ENCODE results near the gene SOX18. TPM values are rescaled to one million over a fixed set of nuclear protein-coding genes. Genes with fewer than 3 reads are reported as not detected.

Gene SOX18
- total and polyA plus RNA-seq, 2 of the 13 experiments (the other 11 are each of a cell fraction or from before 2014, with no cell fraction given), result 1.6 to 1.9 TPM

DNA sequence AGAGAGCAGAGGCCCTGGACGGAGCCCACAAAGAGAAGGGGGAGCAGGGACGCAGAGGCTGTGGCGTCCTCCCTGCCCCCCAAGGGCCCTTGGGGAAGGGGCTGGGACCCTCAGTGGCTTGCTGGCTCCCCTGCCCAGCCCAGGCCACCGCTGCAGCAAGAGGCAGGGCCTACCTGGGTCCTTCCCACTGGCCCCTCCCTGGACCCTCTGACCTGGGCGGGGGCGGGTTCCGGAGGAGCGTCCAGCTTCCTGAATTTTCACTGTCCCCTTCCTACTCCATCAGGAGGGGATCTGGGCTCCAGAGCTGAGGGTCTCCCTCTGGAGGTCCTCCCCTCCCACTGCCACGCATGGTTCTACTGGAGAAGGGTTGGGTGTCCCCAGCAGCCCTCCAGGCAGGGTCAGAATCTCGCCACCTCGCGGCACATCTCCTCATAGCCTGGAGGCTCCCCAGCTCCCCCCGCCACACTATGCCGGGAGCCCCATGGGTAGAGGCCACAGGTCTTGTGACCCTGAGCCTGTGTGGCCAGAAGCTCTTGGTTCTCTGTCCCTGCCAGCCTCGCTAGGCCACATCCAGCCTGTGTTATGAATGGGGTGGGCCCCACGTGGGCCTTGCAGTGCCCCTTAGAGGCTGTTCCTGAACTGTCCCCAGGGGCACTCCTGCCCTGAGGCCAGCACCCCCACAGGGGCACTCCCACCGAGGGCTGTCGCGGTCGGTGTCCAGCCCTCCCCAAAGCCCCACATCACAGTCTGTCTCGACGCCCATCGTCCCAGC, 1.0 kb upstream of the SOX18 start (continued):
- TF ChIP-seq, protein P1, sequence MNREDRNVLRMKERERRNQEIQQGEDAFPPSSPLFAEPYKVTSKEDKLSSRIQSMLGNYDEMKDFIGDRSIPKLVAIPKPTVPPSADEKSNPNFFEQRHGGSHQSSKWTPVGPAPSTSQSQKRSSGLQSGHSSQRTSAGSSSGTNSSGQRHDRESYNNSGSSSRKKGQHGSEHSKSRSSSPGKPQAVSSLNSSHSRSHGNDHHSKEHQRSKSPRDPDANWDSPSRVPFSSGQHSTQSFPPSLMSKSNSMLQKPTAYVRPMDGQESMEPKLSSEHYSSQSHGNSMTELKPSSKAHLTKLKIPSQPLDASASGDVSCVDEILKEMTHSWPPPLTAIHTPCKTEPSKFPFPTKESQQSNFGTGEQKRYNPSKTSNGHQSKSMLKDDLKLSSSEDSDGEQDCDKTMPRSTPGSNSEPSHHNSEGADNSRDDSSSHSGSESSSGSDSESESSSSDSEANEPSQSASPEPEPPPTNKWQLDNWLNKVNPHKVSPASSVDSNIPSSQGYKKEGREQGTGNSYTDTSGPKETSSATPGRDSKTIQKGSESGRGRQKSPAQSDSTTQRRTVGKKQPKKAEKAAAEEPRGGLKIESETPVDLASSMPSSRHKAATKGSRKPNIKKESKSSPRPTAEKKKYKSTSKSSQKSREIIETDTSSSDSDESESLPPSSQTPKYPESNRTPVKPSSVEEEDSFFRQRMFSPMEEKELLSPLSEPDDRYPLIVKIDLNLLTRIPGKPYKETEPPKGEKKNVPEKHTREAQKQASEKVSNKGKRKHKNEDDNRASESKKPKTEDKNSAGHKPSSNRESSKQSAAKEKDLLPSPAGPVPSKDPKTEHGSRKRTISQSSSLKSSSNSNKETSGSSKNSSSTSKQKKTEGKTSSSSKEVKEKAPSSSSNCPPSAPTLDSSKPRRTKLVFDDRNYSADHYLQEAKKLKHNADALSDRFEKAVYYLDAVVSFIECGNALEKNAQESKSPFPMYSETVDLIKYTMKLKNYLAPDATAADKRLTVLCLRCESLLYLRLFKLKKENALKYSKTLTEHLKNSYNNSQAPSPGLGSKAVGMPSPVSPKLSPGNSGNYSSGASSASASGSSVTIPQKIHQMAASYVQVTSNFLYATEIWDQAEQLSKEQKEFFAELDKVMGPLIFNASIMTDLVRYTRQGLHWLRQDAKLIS (CRISPR knock-in tag; IDR thresholded peaks at IDR 0.05), result peak; percentile 29; the same call in 1 of the 2 replicates
- peak; percentile 13 for TF ChIP-seq AGO1 (IDR thresholded peaks at IDR 0.05; ENCODE audit: low read depth, low read length, poor library complexity, severe bottlenecking)
- peak; percentile 85 for TF ChIP-seq ZNF274 (CRISPR knock-in tag; IDR thresholded peaks at IDR 0.05)
- TF ChIP-seq ZNF20 (CRISPR knock-in tag; IDR thresholded peaks at IDR 0.05), result 0 out of 2 replicates have a peak, but pooled peaks have one; percentile 12
- TF ChIP-seq CCDC6 (CRISPR knock-in tag; IDR thresholded peaks at IDR 0.05), result no peak; the same call in 1 of the 2 replicates
- peak; percentile 39; the same call in 1 of the 2 replicates for TF ChIP-seq ZNF331 (CRISPR knock-in tag; IDR thresholded peaks at IDR 0.05)
- TF ChIP-seq, protein P2, sequence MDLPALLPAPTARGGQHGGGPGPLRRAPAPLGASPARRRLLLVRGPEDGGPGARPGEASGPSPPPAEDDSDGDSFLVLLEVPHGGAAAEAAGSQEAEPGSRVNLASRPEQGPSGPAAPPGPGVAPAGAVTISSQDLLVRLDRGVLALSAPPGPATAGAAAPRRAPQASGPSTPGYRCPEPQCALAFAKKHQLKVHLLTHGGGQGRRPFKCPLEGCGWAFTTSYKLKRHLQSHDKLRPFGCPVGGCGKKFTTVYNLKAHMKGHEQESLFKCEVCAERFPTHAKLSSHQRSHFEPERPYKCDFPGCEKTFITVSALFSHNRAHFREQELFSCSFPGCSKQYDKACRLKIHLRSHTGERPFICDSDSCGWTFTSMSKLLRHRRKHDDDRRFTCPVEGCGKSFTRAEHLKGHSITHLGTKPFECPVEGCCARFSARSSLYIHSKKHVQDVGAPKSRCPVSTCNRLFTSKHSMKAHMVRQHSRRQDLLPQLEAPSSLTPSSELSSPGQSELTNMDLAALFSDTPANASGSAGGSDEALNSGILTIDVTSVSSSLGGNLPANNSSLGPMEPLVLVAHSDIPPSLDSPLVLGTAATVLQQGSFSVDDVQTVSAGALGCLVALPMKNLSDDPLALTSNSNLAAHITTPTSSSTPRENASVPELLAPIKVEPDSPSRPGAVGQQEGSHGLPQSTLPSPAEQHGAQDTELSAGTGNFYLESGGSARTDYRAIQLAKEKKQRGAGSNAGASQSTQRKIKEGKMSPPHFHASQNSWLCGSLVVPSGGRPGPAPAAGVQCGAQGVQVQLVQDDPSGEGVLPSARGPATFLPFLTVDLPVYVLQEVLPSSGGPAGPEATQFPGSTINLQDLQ (CRISPR knock-in tag; IDR thresholded peaks at IDR 0.05), result no peak
- TF ChIP-seq MYNN (CRISPR knock-in tag; IDR thresholded peaks at IDR 0.05; ENCODE audit: low read depth), result peak; percentile 79; the same call in 1 of the 2 replicates
- TF ChIP-seq, protein P3, sequence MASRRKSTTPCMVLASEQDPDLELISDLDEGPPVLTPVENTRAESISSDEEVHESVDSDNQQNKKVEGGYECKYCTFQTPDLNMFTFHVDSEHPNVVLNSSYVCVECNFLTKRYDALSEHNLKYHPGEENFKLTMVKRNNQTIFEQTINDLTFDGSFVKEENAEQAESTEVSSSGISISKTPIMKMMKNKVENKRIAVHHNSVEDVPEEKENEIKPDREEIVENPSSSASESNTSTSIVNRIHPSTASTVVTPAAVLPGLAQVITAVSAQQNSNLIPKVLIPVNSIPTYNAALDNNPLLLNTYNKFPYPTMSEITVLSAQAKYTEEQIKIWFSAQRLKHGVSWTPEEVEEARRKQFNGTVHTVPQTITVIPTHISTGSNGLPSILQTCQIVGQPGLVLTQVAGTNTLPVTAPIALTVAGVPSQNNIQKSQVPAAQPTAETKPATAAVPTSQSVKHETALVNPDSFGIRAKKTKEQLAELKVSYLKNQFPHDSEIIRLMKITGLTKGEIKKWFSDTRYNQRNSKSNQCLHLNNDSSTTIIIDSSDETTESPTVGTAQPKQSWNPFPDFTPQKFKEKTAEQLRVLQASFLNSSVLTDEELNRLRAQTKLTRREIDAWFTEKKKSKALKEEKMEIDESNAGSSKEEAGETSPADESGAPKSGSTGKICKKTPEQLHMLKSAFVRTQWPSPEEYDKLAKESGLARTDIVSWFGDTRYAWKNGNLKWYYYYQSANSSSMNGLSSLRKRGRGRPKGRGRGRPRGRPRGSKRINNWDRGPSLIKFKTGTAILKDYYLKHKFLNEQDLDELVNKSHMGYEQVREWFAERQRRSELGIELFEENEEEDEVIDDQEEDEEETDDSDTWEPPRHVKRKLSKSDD (CRISPR knock-in tag; IDR thresholded peaks at IDR 0.05; ENCODE audit: low read depth), result peak; percentile 27; the same call in 1 of the 2 replicates
- TF ChIP-seq FOXJ3 (CRISPR knock-in tag; IDR thresholded peaks at IDR 0.05; ENCODE audit: borderline replicate concordance), result peak; percentile 80; the same call in 1 of the 2 replicates
- TF ChIP-seq ZFP62 (CRISPR knock-in tag; IDR thresholded peaks at IDR 0.05), result 0 out of 2 replicates have a peak, but pooled peaks have one; percentile 45
- TF ChIP-seq, protein P4, sequence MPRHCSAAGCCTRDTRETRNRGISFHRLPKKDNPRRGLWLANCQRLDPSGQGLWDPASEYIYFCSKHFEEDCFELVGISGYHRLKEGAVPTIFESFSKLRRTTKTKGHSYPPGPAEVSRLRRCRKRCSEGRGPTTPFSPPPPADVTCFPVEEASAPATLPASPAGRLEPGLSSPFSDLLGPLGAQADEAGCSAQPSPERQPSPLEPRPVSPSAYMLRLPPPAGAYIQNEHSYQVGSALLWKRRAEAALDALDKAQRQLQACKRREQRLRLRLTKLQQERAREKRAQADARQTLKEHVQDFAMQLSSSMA (CRISPR knock-in tag; IDR thresholded peaks at IDR 0.05), result peak; percentile 23; the same call in 1 of the 2 replicates
- no peak for TF ChIP-seq ZFP82 (CRISPR knock-in tag; IDR thresholded peaks at IDR 0.05; ENCODE audit: borderline replicate concordance)
- TF ChIP-seq GFI1 (CRISPR knock-in tag; IDR thresholded peaks at IDR 0.05; ENCODE audit: borderline replicate concordance), result no peak; the same call in 1 of the 2 replicates
- TF ChIP-seq, protein P5, sequence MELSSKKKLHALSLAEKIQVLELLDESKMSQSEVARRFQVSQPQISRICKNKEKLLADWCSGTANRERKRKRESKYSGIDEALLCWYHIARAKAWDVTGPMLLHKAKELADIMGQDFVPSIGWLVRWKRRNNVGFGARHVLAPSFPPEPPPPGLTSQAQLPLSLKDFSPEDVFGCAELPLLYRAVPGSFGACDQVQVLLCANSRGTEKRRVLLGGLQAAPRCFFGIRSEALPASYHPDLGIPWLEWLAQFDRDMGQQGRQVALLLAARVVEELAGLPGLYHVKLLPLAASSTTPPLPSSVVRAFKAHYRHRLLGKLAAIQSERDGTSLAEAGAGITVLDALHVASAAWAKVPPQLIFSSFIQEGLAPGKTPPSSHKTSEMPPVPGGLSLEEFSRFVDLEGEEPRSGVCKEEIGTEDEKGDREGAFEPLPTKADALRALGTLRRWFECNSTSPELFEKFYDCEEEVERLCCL (CRISPR knock-in tag; IDR thresholded peaks at IDR 0.05; ENCODE audit: borderline replicate concordance), result peak; percentile 26; the same call in 1 of the 2 replicates

Measured in HepG2 (cell line).